ENCODE results near the gene EFCAB6. TPM values are rescaled to one million over a fixed set of nuclear protein-coding genes. Genes with fewer than 3 reads are reported as not detected.

EFCAB6 gene
- total and polyA plus RNA-seq, 2 of the 13 experiments (the other 11 are each of a cell fraction or from before 2014, with no cell fraction given) = not detected

- no peak for DNase-seq (ENCODE audit: low spot score)
- no peak overlapping the region for H3K27ac ChIP-seq (ENCODE audit: extremely low read length, insufficient read depth, low read length)
- H3K36me3 ChIP-seq (replicated peaks in 1 of 2; ENCODE audit: control insufficient read depth in 1 of 2, insufficient read depth in 2 of 2, low read length in 2 of 2) = no peaks in the 10 kb centered on the region
- intact Hi-C loops (cut with micrococcal nuclease; ENCODE audit: unreplicated experiment) (no loop called here), in situ Hi-C loops (cut with HindIII; ENCODE audit: extremely low pct_ligation_motif_present, low pct_unique_long_range_greater_than_20kb) (no loop called here)
- H3K4me3 ChIP-seq (replicated peaks in 1 of 3; ENCODE audit: insufficient read depth in 1 of 3, low read depth in 2 of 3, low read length in 3 of 3) = no peak overlapping the region
- no peaks in the 10 kb centered on the region; a peak in 1 of 5 replicates for H3K27me3 ChIP-seq (ENCODE audit: control insufficient read depth in 1 of 2, insufficient read depth in 2 of 2, low read length in 2 of 2)
- no peak for FAIRE-seq
- no TSS peak for BruUV-seq (replicated peaks)
- WGBS (ENCODE audit: low lambda C conversion rate) = 5% methylated on average over 6 of the region's 11 CpGs
- H3K4me2 ChIP-seq (ENCODE audit: low read depth, low read length) = no peak overlapping the region
- ChIA-PET CTCF (ENCODE audit: low intra/inter-chr PET ratio, low total read pairs) (no interaction called here), POLR2A (interaction anchor here (0.6 kb wide), 1 partner anchor 15 kb away, joined by 4 read pairs; no protein-coding TSS in a partner anchor)
- H4K20me1 ChIP-seq (ENCODE audit: insufficient read depth, low read length) = no peaks in the 10 kb centered on the region
- H3K9ac ChIP-seq (ENCODE audit: insufficient read depth, low read depth, low read length) = no peak overlapping the region
- H2AFZ ChIP-seq (ENCODE audit: low read length) = no peak overlapping the region
- H3K79me2 ChIP-seq (ENCODE audit: insufficient read depth, low read length) = no peaks in the 10 kb centered on the region
- H3K4me1 ChIP-seq (ENCODE audit: insufficient read depth, low read length) = no peaks in the 10 kb centered on the region
- peaks cover 6% of the 10 kb centered on the region for H3K9me3 ChIP-seq (ENCODE audit: low read length)
- no peak for ATAC-seq
- TF ChIP-seq ZBED4 (CRISPR knock-in tag; IDR thresholded peaks at IDR 0.05; ENCODE audit: borderline replicate concordance) (no peak), PAX8 (CRISPR knock-in tag; IDR thresholded peaks at IDR 0.05; ENCODE audit: borderline replicate concordance) (no peak), NCOA2 (CRISPR knock-in tag; IDR thresholded peaks at IDR 0.05) (no peak), TCF7 (IDR thresholded peaks at IDR 0.05; ENCODE audit: low read depth) (no peak), ZBTB37 (CRISPR knock-in tag; IDR thresholded peaks at IDR 0.05) (no peak), HOMEZ (CRISPR knock-in tag; IDR thresholded peaks at IDR 0.05; ENCODE audit: low read depth) (no peak), CSRNP1 (CRISPR knock-in tag; IDR thresholded peaks at IDR 0.05) (no peak), SMC3 (IDR thresholded peaks at IDR 0.05; ENCODE audit: low read length) (no peak), ZNF510 (CRISPR knock-in tag; IDR thresholded peaks at IDR 0.05; ENCODE audit: low read depth) (no peak), HNRNPUL1 (IDR thresholded peaks at IDR 0.05; ENCODE audit: low read depth, low read length) (no peak), ZGPAT (CRISPR knock-in tag; IDR thresholded peaks at IDR 0.05) (no peak)
These were observed 256.3 kb downstream of the EFCAB6 start for GRCh38 chr22:43555561-43556515.

All from HepG2 (cell line).